Lower leg skin (tissue), 4 donors: Measurements from ENCODE around the gene GPC1. TPM values are rescaled to one million over a fixed set of nuclear protein-coding genes. Genes with fewer than 3 reads are reported as not detected.

Source experiments
- DNase-seq, 2 donors: peaks; one replicate each; pipeline ENCODE4 v3.0.0-alpha.2; 2019; ENCODE audit warnings: low spot score in 2 of 2
- H3K4me3 ChIP-seq: fragments of 200-600 bp; sonication (generic); 2 replicates; pipeline ENCODE4 v1.5.1; 2017; ENCODE audit warnings: mild to moderate bottlenecking, low read depth; ENCODE audit not compliant: poor library complexity, severe bottlenecking
- CTCF ChIP-seq, 3 donors: fragments of 450-650 bp; IDR thresholded peaks; one replicate each; pipeline ENCODE4 v1.5.1; 2016; ENCODE audit warnings: antibody characterized with exemption in 3 of 3, mild to moderate bottlenecking in 3 of 3, moderate library complexity in 2 of 3
- POLR2A ChIP-seq, 2 donors: fragments of 450-650 bp; IDR thresholded peaks; one replicate each; pipeline ENCODE4 v1.6.1; 2016 to 2017; ENCODE audit warnings: antibody characterized with exemption in 2 of 2, mild to moderate bottlenecking in 1 of 2, moderate library complexity in 1 of 2
- WGBS, 2 donors: methylation state at CpG; one replicate each; pipeline ENCODE4 v1.1.5; 2018; 5-methylcytosine and 5-hydroxymethylcytosine counted together
- intact Hi-C: fragments of 100-400 bp; cut with DNase I; formaldehyde crosslinking; loops from one replicate; pipeline ENCODE4 v1.15.0; 2023; ENCODE audit warnings: low total_unique reads
- total RNA-seq, 4 donors: library from RNA; depleted of rRNA; stranded (reverse); fragments of >200 nt; gene quantifications; one replicate each; pipeline ENCODE4 v1.1.0, GENCODE V29; 2016

The GPC1 gene
- total RNA-seq, 4 donors from 2014 or later: 87.6 to 145 (median 114) TPM

- no peak overlapping the region for H3K4me3 ChIP-seq
- TF ChIP-seq CTCF (IDR thresholded peaks at IDR 0.05) (no peak), POLR2A (IDR thresholded peaks at IDR 0.05) (no peak)
- 95 to 97% methylated on average over 7 of the region's 7 CpGs for WGBS, 2 donors
- intact Hi-C loops: no loop called here
- peak; percentile 4 to 72 for DNase-seq
Measured at GRCh38 chr2:240503848-240504247, 68.4 kb downstream of the GPC1 start.

GRCh38 chr2:240505910-240506309, 70.4 kb downstream of the GPC1 start:
- H3K4me3 ChIP-seq: no peak overlapping the region
- WGBS, 2 donors: 85 to 88% methylated on average over 14 of the region's 14 CpGs
- intact Hi-C loops: no loop called here
- peak; percentile 9 to 52 for DNase-seq
- TF ChIP-seq CTCF (IDR thresholded peaks at IDR 0.05): no peak
- no peak for TF ChIP-seq POLR2A (IDR thresholded peaks at IDR 0.05)

GRCh38 chr2:240506406-240507059, 71.1 kb downstream of the GPC1 start:
- TF ChIP-seq CTCF (IDR thresholded peaks at IDR 0.05) (no peak), POLR2A (IDR thresholded peaks at IDR 0.05) (no peak)
- intact Hi-C loops: no loop called here
- peak; percentile 4 to 77 for DNase-seq
- H3K4me3 ChIP-seq: no peak overlapping the region
- WGBS, 2 donors: 85 to 86% methylated on average over 17 of the region's 17 CpGs

GRCh38 chr2:240507060-240507777, 71.8 kb downstream of the GPC1 start:
- intact Hi-C loops: no loop called here
- TF ChIP-seq CTCF (IDR thresholded peaks at IDR 0.05) (no peak), POLR2A (IDR thresholded peaks at IDR 0.05) (no peak)
- H3K4me3 ChIP-seq: no peak overlapping the region
- WGBS, 2 donors: 93 to 97% methylated on average over 6 of the region's 6 CpGs
- DNase-seq: peak; percentile 3 to 53

GRCh38 chr2:240507778-240508251, 72.4 kb downstream of the GPC1 start:
- WGBS, 2 donors: 95 to 97% methylated on average over 8 to 10 of the region's 11 CpGs
- TF ChIP-seq CTCF (IDR thresholded peaks at IDR 0.05): no peak
- TF ChIP-seq POLR2A (IDR thresholded peaks at IDR 0.05): no peak
- no peak overlapping the region for H3K4me3 ChIP-seq
- DNase-seq: peak; percentile 9 to 59
- intact Hi-C loops: no loop called here
